IMR-90 (cell line): ENCODE measurements around the gene TRAF3IP1. TPM values are rescaled to one million over a fixed set of nuclear protein-coding genes. Genes with fewer than 3 reads are reported as not detected.

Source experiments
- ATAC-seq: fragments of 200-7000 bp; cut with Tn5 transposase; 2 replicates; pipeline ENCODE4 v1.9.1; 2020; ENCODE audit warnings: low read depth, mild to moderate bottlenecking, moderate library complexity
- BruUV-seq: library from RNA; stranded (reverse); fragments of 400-500 nt; replicated peaks from 2 replicates; lab custom pipeline; 2021; lab: Mats Ljungman, UMichigan
- CTCF ChIA-PET: fragments of 300-600 bp; formaldehyde crosslinking; extraction: SDS; loops from one replicate; lab custom pipeline; 2021; ENCODE audit warnings: antibody characterized with exemption; lab: Yijun Ruan, JAX
- POLR2A ChIA-PET: fragments of 300-600 bp; sonication (Branson Sonifier 250); formaldehyde crosslinking; loops from one replicate; lab custom pipeline; 2022; ENCODE audit warnings: antibody characterized with exemption; ENCODE audit not compliant: unreplicated experiment; lab: Charles Lee
- DNase-seq: peaks from one replicate; pipeline ENCODE4 v3.0.0; 2013
- H2AFZ ChIP-seq: replicated peaks from 2 replicates; pipeline ENCODE3; 2013; ENCODE audit warnings: low read length, mild to moderate bottlenecking; ENCODE audit not compliant: poor library complexity
- H2AK5ac ChIP-seq: 2 replicates; pipeline ENCODE4 v1.6.1; 2013; ENCODE audit warnings: low read depth, low read length, inconsistent platforms
- H2AK9ac ChIP-seq: replicated peaks from 2 replicates; pipeline ENCODE3; 2013; ENCODE audit warnings: mild to moderate bottlenecking, low read depth, low read length, moderate library complexity; ENCODE audit not compliant: poor library complexity
- H2BK120ac ChIP-seq: 2 replicates; pipeline ENCODE4 v1.6.1; 2013; ENCODE audit warnings: low read depth, low read length, inconsistent platforms
- H2BK15ac ChIP-seq: 3 replicates; pipeline ENCODE4 v1.6.1; 2013; ENCODE audit warnings: low read depth, low read length, inconsistent platforms
- H2BK20ac ChIP-seq: 2 replicates; pipeline ENCODE4 v1.6.1; 2013; ENCODE audit warnings: low read depth, mild to moderate bottlenecking, inconsistent platforms, low read length, moderate library complexity
- H2BK5ac ChIP-seq: 2 replicates; pipeline ENCODE4 v1.6.1; 2013; ENCODE audit warnings: mild to moderate bottlenecking, low read depth, low read length, inconsistent platforms; ENCODE audit not compliant: poor library complexity, severe bottlenecking
- H3K14ac ChIP-seq: replicated peaks from 2 replicates; pipeline ENCODE4 v1.6.1; 2013; ENCODE audit warnings: low read depth, low read length, inconsistent platforms
- H3K18ac ChIP-seq: 2 replicates; pipeline ENCODE4 v1.6.1; 2013; ENCODE audit warnings: low read depth, low read length, control low read depth
- H3K23ac ChIP-seq: 2 replicates; pipeline ENCODE4 v1.6.1; 2013; ENCODE audit warnings: low read depth, low read length, inconsistent platforms
- H3K27ac ChIP-seq: 2 replicates; pipeline ENCODE4 v1.5.1; 2013; ENCODE audit warnings: mild to moderate bottlenecking, control low read depth, low read length; ENCODE audit not compliant: insufficient read depth
- H3K27me3 ChIP-seq: 2 replicates; pipeline ENCODE4 v1.6.1; 2013; ENCODE audit warnings: low read length; ENCODE audit not compliant: control insufficient read depth, insufficient read depth
- H3K36me3 ChIP-seq: 2 replicates; pipeline ENCODE4 v1.6.1; 2013; ENCODE audit warnings: low read length, mixed read lengths; ENCODE audit not compliant: control insufficient read depth, insufficient read depth
- H3K4ac ChIP-seq: 2 replicates; pipeline ENCODE4 v1.6.1; 2013; ENCODE audit warnings: low read depth, low read length, inconsistent platforms
- H3K4me1 ChIP-seq: 2 replicates; pipeline ENCODE4 v1.6.1; 2013; ENCODE audit warnings: low read length, mixed read lengths; ENCODE audit not compliant: control insufficient read depth, insufficient read depth
- H3K4me2 ChIP-seq: 2 replicates; pipeline ENCODE4 v1.6.1; 2013; ENCODE audit warnings: low read depth, mild to moderate bottlenecking, control low read depth, low read length, moderate library complexity
- H3K4me3 ChIP-seq: 2 replicates; pipeline ENCODE4 v1.5.1; 2013; ENCODE audit warnings: low read depth, mild to moderate bottlenecking, control low read depth, low read length, moderate library complexity; ENCODE audit not compliant: insufficient read depth
- H3K56ac ChIP-seq: 2 replicates; pipeline ENCODE4 v1.6.1; 2013; ENCODE audit warnings: low read length, inconsistent platforms; ENCODE audit not compliant: insufficient read depth; ENCODE audit errors: extremely low read depth
- H3K79me1 ChIP-seq, 2 experiments: 2 replicates each; pipeline ENCODE4 v1.6.1; 2013; ENCODE audit warnings: low read length in 2 of 2, inconsistent platforms in 1 of 2, low read depth in 1 of 2
- H3K9ac ChIP-seq: 2 replicates; pipeline ENCODE4 v1.6.1; 2013; ENCODE audit warnings: low read depth, low read length, control low read depth
- H3K9me1 ChIP-seq: 2 replicates; pipeline ENCODE4 v1.6.1; 2013; ENCODE audit warnings: low read length, inconsistent platforms; ENCODE audit not compliant: insufficient read depth
- H3K9me3 ChIP-seq: 2 replicates; pipeline ENCODE4 v1.6.1; 2013; ENCODE audit warnings: low read length; ENCODE audit not compliant: control insufficient read depth, insufficient read depth
- H4K20me1 ChIP-seq: 2 replicates; pipeline ENCODE4 v1.6.1; 2013; ENCODE audit warnings: low read length, inconsistent platforms; ENCODE audit not compliant: insufficient read depth
- H4K5ac ChIP-seq: 2 replicates; pipeline ENCODE4 v1.6.1; 2013; ENCODE audit warnings: mild to moderate bottlenecking, low read depth, low read length, control low read depth
- H4K8ac ChIP-seq, 2 experiments: 2 replicates each; pipeline ENCODE4 v1.6.1; 2013; ENCODE audit warnings: low read depth in 2 of 2, low read length in 2 of 2, control low read depth in 1 of 2, inconsistent platforms in 1 of 2
- H4K91ac ChIP-seq: 2 replicates; pipeline ENCODE4 v1.6.1; 2013; ENCODE audit warnings: low read depth, low read length, inconsistent platforms; ENCODE audit not compliant: insufficient read depth
- BHLHE40 ChIP-seq: fragments of 150-350 bp; IDR thresholded peaks from 2 replicates; pipeline ENCODE4 v1.6.1; 2016; ENCODE audit warnings: mild to moderate bottlenecking, low read depth, low read length
- MXI1 ChIP-seq: IDR thresholded peaks from 2 replicates; pipeline ENCODE4 v1.6.1; 2012; ENCODE audit warnings: low read depth, mild to moderate bottlenecking, low read length, moderate library complexity, borderline replicate concordance
- NFE2L2 ChIP-seq: fragments of 150-350 bp; IDR thresholded peaks from 2 replicates; pipeline ENCODE4 v1.6.1; 2016; ENCODE audit warnings: low read depth, mild to moderate bottlenecking, low read length
- WGBS, 2 experiments: methylation state at CpG; one replicate each; pipeline versions ENCODE4 v1.1.5 to v1.1.7; 2013; ENCODE audit warnings: missing lambda C conversion rate in 2 of 2; ENCODE audit not compliant: insufficient read length in 1 of 2; ENCODE audit errors: extremely low coverage in 2 of 2; 5-methylcytosine and 5-hydroxymethylcytosine counted together
- dilution Hi-C: fragments of 300-500 bp; cut with HindIII; formaldehyde crosslinking; loops from one replicate; pipeline ENCODE4 v1.14.3; 2018; ENCODE audit warnings: low sequenced_read_pairs; ENCODE audit not compliant: unreplicated experiment
- in situ Hi-C: fragments of 300-500 bp; cut with MboI; formaldehyde crosslinking; loops from 3 replicates; pipeline ENCODE4 v1.14.3; 2019; ENCODE audit warnings: low sequenced_read_pairs, inconsistent platforms, mixed read lengths
- intact Hi-C: fragments of 100-400 bp; cut with micrococcal nuclease; formaldehyde crosslinking; loops from 2 replicates; pipeline ENCODE4 v1.10.0; 2022
- polyA plus RNA-seq, 3 experiments: library from polyadenylated mRNA; depleted of rRNA; stranded (reverse); fragments of >200 nt; gene quantifications; 2 replicates each; pipeline ENCODE4 v1.2.3, GENCODE V29; 2012; ENCODE audit warnings: low replicate concordance in 1 of 3
- total RNA-seq: library from RNA; depleted of rRNA; stranded (reverse); fragments of >200 nt; gene quantifications from 2 replicates; pipeline ENCODE4 v1.2.3, GENCODE V29; 2012

The TRAF3IP1 gene
- total and polyA plus RNA-seq, 2 of the 4 experiments (the other 2 are of a cell fraction) = 5.9 to 8.3 TPM

GRCh38 chr2:238389988-238390589 lies 69.8 kb downstream of the TRAF3IP1 start:
- BruUV-seq = no TSS peak
- Histone ChIP-seq H2AK5ac (peak overlapping the region; percentile 93), H4K8ac (peak overlapping the region in 1 of 2 experiments; percentile 94; a peak in 2 of 4 replicates), H2AK9ac (peak overlapping the region; percentile 86), H2BK5ac (peak overlapping the region; percentile 95), H3K9ac (no peak overlapping the region), H2BK15ac (peak overlapping the region; percentile 58; the same call in 1 of the 3 replicates), H3K4me2 (no peak overlapping the region), H3K4ac (peak overlapping the region; percentile 93), H3K4me3 (no peak overlapping the region), H4K5ac (peak overlapping the region; percentile 84), H3K9me1 (peaks cover 4% of the 10 kb centered on the region; the same call in 1 of the 2 replicates), H2BK120ac (peak overlapping the region; percentile 94), H3K36me3 (no peaks in the 10 kb centered on the region; the same call in 1 of the 2 replicates), H3K23ac (peak overlapping the region; percentile 90; the same call in 1 of the 2 replicates), H4K20me1 (no peaks in the 10 kb centered on the region), H3K27ac (peak overlapping the region; percentile 56; the same call in 1 of the 2 replicates), H3K14ac (peak overlapping the region; percentile 96), H3K18ac (peak overlapping the region; percentile 78), H2BK20ac (peak overlapping the region; percentile 88), H3K56ac (no peak overlapping the region), H3K4me1 (peaks cover 4% of the 10 kb centered on the region), H3K27me3 (no peaks in the 10 kb centered on the region), H3K79me1 (peaks cover 0 to 4% of the 10 kb centered on the region in 2 experiments; a peak in 1 of 4 replicates), H3K9me3 (no peaks in the 10 kb centered on the region), H2AFZ (peak overlapping the region; percentile 87), H4K91ac (peak overlapping the region; percentile 78)
- CTCF ChIA-PET = interaction anchor here (0.6 kb wide), 2 partner anchors 25 to 203 kb away, joined by 3 to 5 read pairs; no protein-coding TSS in a partner anchor
- in situ Hi-C loops (no loop called here), dilution Hi-C loops (no loop called here), intact Hi-C loops (no loop called here)
- TF ChIP-seq BHLHE40 (peak; percentile 21; the same call in 1 of the 2 replicates), MXI1 (0 out of 2 replicates have a peak, but pooled peaks have one; percentile 5), NFE2L2 (no peak)
- WGBS, 2 experiments = 37% methylated on average over 3 of the region's 10 CpGs; no CpG with 5 or more reads in 1 of the 2 experiments
- POLR2A ChIA-PET = no interaction called here
- ATAC-seq (peak; percentile 56), DNase-seq (peak; percentile 23)
